Measurements from ENCODE around the gene ZBTB6.
"Not testable (repeated sequence)": the region's sequence is repeated elsewhere in the genome, so short reads cannot be mapped to it uniquely, and the experiment has no call there.

ZBTB6 gene

DNA sequence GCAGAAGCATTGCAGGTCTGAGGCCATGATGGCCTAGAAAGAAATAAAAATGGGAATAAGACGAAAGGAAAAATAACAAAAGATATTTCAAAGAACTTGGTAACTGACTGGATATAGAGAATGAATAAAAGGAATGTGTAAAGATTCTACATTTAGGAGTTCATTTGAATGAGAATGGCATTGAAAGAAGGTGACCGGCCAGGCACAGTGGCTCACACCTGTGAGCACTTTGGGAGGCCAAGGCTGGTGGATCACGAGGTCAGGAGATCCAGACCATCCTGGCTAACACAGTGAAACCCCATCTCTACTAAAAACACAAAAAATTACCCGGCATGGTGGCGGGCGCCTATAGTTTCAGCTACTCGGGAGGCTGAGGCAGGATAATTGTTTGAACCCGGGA, 9.6 kb upstream of the ZBTB6 start:
- no peak for DNase-seq

DNA sequence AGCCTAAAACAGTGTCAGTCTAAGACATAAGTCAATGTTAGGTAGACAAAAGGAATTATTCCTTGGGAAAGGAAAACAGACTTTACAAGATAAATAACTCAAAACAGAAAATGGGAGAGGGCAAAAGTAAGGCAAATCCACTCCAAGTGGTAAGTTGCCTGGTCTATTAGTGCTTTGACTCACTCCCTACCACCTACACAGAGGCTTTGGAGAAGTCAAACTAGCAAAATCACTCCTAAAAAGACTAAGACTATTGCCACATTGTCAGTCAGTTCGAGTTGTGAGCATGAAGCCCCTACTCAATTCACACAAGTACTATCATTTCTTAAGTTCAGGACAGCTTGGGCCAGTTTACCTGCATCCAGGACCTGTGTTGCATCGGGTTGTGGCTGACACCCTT, 5.2 kb upstream of the ZBTB6 start:
- DNase-seq, result no peak

DNA sequence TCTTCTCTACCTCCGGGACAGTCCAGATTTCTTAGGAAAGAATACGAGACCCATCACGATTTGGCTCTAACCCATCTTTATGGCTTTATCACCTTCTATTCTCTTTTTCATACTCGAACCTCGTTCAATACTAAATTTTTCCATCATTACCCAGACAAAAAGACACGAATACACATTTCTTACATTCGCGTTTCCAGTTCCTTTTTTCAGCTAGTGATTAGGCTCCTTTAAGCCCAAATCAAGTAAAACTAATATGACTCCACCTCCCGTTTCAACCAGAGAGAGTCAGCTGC, 506 bp downstream of the ZBTB6 start:
- DNase-seq, result no peak

DNA sequence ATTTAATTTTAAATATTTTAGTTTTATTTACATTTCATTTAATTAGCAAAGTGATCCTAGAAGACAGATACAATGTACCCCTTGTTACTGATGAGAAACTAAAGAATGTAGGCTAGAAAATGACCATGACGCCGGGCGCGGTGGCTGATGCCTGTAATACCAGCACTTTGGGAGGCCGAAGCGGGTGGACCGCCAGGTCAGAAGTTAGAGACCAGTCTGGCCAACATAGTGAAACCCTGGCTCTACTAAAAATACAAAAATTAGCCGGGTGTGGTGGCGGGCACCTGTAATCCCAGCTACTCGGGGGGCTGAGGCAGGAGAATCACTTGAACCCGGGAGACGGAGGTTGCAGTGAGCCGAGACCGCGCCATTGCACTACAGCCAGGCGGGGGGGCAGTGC, 7.0 kb downstream of the ZBTB6 start:
- DNase-seq, result not testable (repeated sequence)

DNA sequence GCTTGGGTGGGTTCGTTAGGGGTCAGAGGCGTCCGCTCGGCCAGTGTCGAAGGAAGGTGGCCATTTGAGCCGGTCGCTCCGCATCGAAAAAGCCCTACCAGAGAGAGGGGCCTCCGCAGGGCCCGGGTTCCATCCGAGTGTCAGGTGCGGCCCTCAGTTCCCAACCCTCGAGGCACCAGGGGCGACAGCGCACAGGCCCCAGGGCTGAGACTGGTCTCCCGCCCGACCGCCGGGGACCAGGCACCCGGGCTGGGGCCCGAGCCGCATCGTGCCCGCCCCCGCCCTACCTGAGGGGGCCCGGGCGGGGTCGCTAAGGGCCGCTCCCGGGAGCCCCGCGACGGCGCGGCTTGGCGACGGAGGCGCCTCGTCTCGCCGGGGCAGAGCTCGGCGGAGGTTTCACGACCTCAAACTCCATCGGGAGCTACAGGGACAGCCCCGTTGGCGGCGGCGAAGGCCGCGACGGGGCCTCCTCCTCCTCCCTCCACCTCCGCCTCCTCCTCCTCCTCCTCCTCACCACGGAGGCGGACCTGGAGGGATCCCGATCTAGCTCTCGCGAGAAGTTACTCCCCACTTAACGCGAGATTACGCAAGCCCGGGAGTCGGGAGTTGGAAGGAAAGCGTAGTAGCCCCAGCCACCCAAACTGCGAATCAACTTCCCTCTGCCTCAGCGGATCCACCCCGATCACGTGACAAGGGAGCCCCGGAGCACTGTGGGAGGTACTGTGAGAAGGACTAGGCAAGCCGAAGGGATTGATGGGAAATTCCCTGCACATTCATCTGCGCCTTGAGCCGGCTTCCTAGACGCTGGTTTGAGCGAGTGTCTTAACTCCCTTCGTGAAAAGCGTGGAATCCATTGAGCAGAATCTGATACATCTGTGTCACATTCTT, 8.1 kb downstream of the ZBTB6 start, which contains the start of gene RC3H2:
RC3H2 (minus strand) TSS at position 537 of the 888 bp plus-strand sequence. CDS start 7,850 bp downstream, outside the sequence.
- peak; percentile 99 for DNase-seq

DNA sequence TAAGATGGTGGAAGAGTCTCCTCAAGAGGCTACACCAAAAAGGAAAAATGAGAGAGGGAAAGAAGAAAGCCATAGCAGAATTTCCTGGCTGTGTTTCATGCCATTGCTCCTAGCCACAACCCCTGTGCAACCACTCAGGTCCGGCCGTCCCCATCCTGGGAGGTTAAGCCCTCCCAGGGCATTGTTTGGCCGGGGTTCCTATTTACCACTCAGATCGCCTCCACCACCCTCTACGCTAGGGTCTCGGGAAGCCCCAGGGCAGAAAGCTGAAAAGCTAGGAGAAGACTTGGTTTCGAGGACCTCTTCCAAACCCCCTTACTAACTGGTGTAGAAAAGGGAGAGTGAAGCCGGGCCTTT, 8.7 kb downstream of the ZBTB6 start:
- DNase-seq, result peak in 1 of 2 donors; percentile 10

DNA sequence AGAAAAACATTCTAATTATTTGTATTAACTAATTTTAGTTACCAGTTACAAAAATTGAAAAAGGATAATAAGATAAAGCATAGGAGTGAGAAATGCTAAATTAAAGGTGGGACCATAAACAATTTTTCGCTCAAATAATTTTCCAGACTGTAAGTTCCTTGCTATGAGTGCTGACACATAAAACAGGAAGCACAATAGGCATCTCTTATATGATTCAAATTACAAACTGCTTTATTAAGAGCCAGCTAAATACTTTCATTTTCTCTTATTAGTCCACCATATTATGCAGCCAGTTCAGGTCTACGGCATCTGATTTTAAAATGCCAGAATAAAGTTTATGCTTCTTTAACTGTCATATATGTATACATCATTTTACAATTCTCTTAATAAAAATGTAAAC, 12.3 kb downstream of the ZBTB6 start:
- DNase-seq, result peak in 1 of 2 donors; percentile 49

DNA sequence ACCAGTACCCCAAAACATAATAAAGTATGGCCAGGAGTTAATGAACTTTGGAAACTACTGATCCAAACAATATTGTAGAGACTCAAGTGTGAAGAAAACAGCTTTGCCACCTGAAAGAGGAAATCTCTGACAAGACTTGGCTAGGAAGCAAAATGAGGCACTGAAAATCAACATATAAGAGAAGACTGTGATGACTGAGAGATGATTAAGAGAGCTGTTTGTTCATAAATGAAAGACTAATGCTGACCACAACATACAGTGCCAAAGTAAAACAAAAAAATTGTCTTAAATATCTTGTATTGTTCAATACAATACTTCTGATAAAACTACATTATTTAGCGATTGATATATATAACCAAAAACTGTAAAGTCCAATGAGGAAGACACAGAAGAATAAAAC, 15.2 kb downstream of the ZBTB6 start:
- no peak for DNase-seq

DNA sequence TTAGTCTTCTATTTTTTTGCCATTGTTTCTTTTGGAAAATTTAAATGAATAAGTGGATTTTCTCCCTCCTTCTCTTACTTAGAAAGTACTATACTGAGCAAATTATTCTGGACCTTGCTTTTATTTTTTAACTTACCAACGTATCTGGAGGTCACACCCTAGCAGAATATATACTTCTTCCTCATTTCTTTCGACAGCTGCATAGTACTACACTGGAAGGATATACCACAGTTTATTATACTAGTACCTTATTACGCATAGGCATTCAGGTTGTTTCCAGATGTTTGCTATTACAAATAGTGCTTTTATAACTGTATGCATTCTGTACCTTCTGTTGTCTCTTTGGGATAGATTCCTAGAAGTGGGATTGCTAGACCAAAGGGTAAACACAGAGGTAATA, 24.6 kb downstream of the ZBTB6 start:
- no peak for DNase-seq

DNA sequence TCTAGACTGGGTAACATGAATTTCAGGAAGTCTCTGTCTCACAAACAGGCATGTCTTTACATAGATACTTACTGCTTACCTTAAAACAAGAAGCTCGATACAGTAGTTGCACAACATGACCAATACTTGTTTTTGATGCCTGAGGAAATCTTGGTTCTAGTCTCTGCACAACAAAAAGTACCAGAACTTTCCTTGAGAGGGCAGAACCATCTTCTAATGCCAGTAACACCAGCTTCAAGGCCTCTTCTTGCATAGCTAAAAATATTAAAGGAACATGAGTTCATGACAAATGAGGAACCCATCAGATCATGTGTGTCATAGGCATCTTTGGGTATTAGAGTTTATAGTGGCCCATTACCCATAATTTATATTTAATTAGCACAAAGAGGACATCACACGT, 30.0 kb downstream of the ZBTB6 start:
- DNase-seq, result no peak

DNA sequence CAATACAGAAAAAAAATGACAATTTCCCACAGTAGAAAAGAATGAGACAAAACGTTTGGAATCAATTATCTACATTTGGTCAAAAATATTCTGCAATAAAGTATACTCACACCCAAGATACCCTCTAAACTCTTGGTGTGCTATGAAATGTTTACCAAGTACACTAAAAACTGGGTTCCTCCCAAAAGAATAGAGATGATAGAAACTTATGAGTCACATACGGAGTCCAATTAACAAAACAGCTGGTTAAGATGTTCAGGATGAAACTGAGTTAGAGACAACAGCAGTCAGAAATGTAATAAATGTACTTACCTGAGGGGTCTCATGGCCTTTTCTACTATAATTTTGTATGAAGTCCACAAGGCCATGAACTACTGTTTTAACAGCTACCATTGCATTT, 33.7 kb downstream of the ZBTB6 start:
- no peak for DNase-seq

DNA sequence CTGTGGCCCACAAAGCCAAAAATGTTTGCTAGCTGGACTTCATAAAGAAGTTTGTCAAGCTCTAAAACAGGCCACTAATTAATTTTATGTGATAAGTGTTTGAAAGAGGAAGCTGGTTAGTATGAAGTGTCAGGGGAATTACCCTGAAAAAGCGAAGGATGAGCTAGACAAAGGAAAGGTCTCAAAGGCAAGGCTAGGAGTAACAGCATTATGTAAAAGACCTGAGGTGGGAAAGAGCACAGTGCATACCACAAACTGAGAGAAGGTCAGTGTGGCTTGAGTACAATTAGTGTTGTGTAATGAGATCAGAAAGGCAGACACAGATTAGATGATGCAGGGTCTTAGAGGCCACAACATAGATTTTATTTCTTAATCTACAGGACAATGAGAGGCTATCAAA, 37.6 kb downstream of the ZBTB6 start:
- DNase-seq, result no peak

DNA sequence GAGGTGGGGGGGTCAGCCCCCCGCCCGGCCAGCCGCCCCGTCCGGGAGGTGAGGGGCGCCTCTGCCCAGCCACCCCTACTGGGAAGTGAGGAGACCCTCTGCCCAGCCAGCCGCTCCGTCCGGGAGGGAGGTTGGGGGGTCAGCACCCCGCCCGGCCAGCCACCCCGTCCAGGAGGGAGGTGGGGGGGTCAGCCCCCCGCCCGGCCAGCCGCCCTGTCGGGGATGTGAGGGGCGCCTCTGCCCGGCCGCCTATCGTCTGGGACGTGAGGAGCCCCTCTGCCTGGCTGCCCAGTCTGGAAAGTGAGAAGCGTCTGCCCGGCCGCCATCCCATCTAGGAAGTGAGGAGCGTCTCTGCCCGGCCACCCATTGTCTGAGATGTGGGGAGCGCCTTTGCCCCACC, 45.8 kb downstream of the ZBTB6 start:
- DNase-seq, result not testable (repeated sequence)

DNA sequence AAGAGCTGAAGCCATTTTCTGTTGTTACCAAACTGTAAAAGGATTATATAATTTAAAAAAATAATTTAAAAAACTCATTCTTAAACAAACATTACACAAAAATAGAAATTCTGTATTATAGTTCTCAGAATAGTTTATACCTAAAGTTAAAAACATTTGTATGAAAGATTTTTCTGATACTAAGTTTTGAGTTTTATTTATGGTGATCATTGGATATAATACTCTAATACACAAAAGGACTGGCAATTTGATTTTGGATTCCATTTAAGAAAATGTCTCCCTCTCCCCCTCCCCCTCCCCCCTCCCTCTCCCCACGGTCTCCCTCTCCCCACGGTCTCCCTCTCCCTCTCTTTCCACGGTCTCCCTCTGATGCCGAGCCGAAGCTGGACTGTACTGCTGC, 47.0 kb downstream of the ZBTB6 start:
- DNase-seq, result no peak

DNA sequence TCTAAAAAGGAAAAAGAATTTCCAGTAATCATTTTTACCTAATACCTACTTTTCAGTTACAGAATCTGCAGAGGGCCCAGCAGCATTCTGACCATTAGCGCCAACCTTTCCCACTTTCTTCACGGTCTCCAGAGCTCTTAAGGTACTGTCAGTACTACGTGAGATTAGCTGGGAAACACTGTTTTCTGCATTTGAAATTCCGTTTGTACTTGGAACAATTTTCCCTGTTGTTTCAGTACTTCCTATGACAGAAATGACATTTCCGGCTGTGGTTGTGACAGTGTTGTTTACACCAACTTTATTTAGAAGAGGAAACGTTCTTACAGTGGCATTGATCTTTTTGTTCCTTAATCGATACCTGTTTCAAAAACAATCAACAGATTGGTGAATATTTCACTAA, 47.8 kb downstream of the ZBTB6 start:
- DNase-seq, result no peak

DNA sequence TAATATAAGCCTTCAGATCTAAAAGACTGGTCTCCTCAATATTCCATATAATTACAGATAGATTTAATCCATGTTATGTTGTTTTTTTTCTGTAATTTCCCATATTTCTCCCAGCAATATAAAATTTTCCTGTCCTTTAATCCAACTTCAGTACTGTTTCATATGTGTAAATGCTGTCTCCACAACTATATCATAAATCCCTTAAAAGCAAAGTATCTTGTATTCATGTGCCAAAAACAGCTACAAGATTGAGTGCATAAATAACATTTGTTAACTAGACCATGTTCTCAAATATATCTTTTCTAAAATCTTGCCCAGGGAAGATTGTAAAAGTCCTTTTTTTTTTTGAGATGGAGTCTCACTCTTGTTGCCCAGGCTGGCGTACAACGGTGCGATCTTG, 49.7 kb downstream of the ZBTB6 start:
- DNase-seq, result no peak

DNA sequence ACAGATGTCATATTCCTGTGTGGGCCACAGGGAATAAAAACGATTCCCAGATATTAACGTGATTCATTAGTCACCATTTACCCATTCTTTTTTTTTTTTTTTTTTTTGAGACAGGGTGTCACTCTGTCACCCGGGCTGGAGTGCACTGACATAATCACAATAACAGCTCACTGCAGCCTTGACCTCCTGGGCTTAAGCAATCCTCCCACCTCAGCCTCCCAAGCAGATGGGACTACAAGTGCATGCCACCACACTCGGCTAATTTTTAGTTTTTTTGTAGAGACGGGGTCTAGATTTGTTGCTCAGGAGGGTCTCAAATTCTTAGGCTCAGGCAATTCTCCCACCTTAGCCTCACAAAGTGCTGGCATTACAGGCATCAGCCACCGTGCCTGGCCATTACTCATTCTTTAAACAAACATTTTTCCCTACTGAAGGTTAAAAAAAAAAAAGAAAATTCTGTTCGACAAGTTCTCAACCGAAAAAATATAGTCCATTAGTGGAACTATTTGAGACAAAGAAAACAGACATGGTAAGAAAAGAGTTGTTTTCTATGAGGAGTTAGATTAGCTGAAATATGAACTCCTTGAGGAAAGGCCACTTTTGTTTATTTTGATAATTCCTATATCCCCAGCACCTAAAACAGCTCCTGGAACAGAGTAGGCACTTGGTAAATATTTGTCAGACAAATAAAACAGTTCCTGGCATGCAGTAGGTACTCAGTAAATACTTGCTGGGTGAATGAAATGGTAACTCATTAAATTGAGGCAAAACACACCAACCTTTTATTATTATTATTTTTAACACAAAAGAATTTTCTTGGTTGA, 52.6 kb downstream of the ZBTB6 start:
- DNase-seq, result no peak

Measured in CD4-positive, alpha-beta T cell treated with Interleukin-1 beta for 1 hour (primary cell).